ENCODE results near the gene ERAS. TPM values are rescaled to one million over a fixed set of nuclear protein-coding genes. Genes with fewer than 3 reads are reported as not detected.

The ERAS gene
- total RNA-seq, 1 experiment from 2014 or later = not detected

DNA sequence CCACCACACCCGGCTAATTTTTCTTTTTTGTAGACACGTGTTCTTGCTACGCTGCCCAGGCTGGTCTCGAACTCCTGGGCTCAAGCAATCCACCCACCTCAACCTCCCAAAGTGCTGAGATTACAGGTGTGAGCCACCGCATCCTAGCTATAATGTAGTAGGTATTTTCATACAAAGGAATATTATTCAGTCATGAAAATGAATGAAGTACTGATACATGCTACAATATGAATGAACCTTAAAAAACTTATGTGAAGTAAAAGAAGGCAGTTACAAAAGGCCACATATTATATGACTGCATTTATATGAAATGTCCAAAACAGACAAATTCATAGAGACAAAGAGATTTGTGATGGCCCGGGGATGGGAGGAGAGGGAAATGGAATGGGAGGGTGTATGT lies 44.6 kb upstream of the ERAS start:
- ChIA-PET POLR2A (no interaction called here), RAD21 (ENCODE audit: low non-redundant PET in 1 of 2, low total read pairs in 2 of 2, uncharacterized antibody in 2 of 2, unreplicated experiment in 2 of 2) (no interaction called here), CTCF (no interaction called here)
- no TSS peak for BruUV-seq (replicated peaks)
- Histone ChIP-seq H3K4me3 (replicated peaks in 1 of 2; ENCODE audit: low read depth in 1 of 2, low read length in 2 of 2) (no peak overlapping the region), H3K9ac (ENCODE audit: low read length) (no peak overlapping the region), H3K27me3 (ENCODE audit: insufficient read depth, low read length) (no peaks in the 10 kb centered on the region), H3K79me2 (ENCODE audit: insufficient read depth, low read length) (no peaks in the 10 kb centered on the region), H3K27ac (ENCODE audit: low read depth, low read length) (no peak overlapping the region), H3K4me1 (ENCODE audit: control insufficient read depth in 1 of 2, insufficient read depth in 2 of 2, low read length in 2 of 2) (no peaks in the 10 kb centered on the region), H3K4me2 (ENCODE audit: low read length) (no peak overlapping the region), H4K20me1 (ENCODE audit: insufficient read depth) (no peaks in the 10 kb centered on the region), H3K9me2 (ENCODE audit: insufficient read depth) (no peaks in the 10 kb centered on the region), H3K36me3 (ENCODE audit: control insufficient read depth in 1 of 2, insufficient read depth in 2 of 2, low read length in 2 of 2) (no peaks in the 10 kb centered on the region), H3K9me3 (ENCODE audit: control insufficient read depth in 1 of 2, insufficient read depth in 1 of 2, low read depth in 1 of 2, low read length in 2 of 2) (no peaks in the 10 kb centered on the region), H2AFZ (ENCODE audit: low read depth, low read length, poor library complexity, severe bottlenecking) (no peak overlapping the region)
- intact Hi-C loops (cut with micrococcal nuclease) = no loop called here
- DNase-seq (ENCODE audit: low read depth, low spot score) (no peak), ATAC-seq (no peak)
- TF ChIP-seq, protein P1, sequence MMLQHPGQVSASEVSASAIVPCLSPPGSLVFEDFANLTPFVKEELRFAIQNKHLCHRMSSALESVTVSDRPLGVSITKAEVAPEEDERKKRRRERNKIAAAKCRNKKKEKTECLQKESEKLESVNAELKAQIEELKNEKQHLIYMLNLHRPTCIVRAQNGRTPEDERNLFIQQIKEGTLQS (IDR thresholded peaks at IDR 0.05) = no peak
- TF ChIP-seq SRF (IDR thresholded peaks at IDR 0.05; ENCODE audit: low read depth) = no peak
- TF ChIP-seq ZFX (IDR thresholded peaks at IDR 0.05) = no peak
- TF ChIP-seq JUND (IDR thresholded peaks at IDR 0.05) = no peak
- TF ChIP-seq CBX3 (IDR thresholded peaks at IDR 0.05; ENCODE audit: low read depth) = no peak
- no peak for TF ChIP-seq EGR1 (IDR thresholded peaks at IDR 0.05; ENCODE audit: low read depth)
- no peak for TF ChIP-seq ZNF274 (IDR thresholded peaks at IDR 0.05; ENCODE audit: low read depth, low read length)
- no peak for TF ChIP-seq POLR2AphosphoS5 (IDR thresholded peaks at IDR 0.05; ENCODE audit: low read depth, low read length)
- TF ChIP-seq POLR2A (IDR thresholded peaks at IDR 0.05; ENCODE audit: borderline replicate concordance, extremely low read depth, insufficient read depth, insufficient read length) = no peak
- TF ChIP-seq CEBPB (IDR thresholded peaks at IDR 0.05; ENCODE audit: low read depth) = no peak
- TF ChIP-seq, protein P2, sequence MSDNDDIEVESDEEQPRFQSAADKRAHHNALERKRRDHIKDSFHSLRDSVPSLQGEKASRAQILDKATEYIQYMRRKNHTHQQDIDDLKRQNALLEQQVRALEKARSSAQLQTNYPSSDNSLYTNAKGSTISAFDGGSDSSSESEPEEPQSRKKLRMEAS (IDR thresholded peaks at IDR 0.05) = no peak
- TF ChIP-seq, protein P3, sequence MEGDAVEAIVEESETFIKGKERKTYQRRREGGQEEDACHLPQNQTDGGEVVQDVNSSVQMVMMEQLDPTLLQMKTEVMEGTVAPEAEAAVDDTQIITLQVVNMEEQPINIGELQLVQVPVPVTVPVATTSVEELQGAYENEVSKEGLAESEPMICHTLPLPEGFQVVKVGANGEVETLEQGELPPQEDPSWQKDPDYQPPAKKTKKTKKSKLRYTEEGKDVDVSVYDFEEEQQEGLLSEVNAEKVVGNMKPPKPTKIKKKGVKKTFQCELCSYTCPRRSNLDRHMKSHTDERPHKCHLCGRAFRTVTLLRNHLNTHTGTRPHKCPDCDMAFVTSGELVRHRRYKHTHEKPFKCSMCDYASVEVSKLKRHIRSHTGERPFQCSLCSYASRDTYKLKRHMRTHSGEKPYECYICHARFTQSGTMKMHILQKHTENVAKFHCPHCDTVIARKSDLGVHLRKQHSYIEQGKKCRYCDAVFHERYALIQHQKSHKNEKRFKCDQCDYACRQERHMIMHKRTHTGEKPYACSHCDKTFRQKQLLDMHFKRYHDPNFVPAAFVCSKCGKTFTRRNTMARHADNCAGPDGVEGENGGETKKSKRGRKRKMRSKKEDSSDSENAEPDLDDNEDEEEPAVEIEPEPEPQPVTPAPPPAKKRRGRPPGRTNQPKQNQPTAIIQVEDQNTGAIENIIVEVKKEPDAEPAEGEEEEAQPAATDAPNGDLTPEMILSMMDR (IDR thresholded peaks at IDR 0.05 in 2 of 3, conservative IDR thresholded peaks at IDR 0.05 in 1 of 3; ENCODE audit: borderline replicate concordance in 1 of 3, insufficient read depth in 1 of 3, low read depth in 2 of 3, low read length in 2 of 3) = no peak
- TF ChIP-seq YY1 (IDR thresholded peaks at IDR 0.05; ENCODE audit: extremely low read depth, insufficient replicate concordance, low read depth, low read length) = no peak
- TF ChIP-seq FOSL1 (IDR thresholded peaks at IDR 0.05; ENCODE audit: low read depth) = no peak

Data from HCT116 (cell line).